ENCODE data around the gene ABLIM2.

GRCh38 chr4:8090312-8090711 is 68.3 kb downstream of the ABLIM2 start:
- no peak for TF ChIP-seq CTCF (IDR thresholded peaks at IDR 0.05; ENCODE audit: control extremely low read depth in 1 of 3, insufficient read depth in 1 of 3, low read depth in 1 of 3, low read length in 3 of 3)
- TF ChIP-seq CREB1 (IDR thresholded peaks at IDR 0.05): no peak
- TF ChIP-seq BRCA1 (IDR thresholded peaks at IDR 0.05; ENCODE audit: low read depth, low read length): no peak
- TF ChIP-seq EZH2 (IDR thresholded peaks at IDR 0.05; ENCODE audit: low read depth, low read length, severe bottlenecking): no peak
- no peak for TF ChIP-seq HDAC2 (IDR thresholded peaks at IDR 0.05; ENCODE audit: borderline replicate concordance in 1 of 2, low read depth in 2 of 2, low read length in 2 of 2)
- no peak for TF ChIP-seq ATF2 (IDR thresholded peaks at IDR 0.05; ENCODE audit: low read length)
- TF ChIP-seq USF2 (IDR thresholded peaks at IDR 0.05; ENCODE audit: low read length): no peak
- TF ChIP-seq POLR2A (IDR thresholded peaks at IDR 0.05; ENCODE audit: control extremely low read depth in 1 of 2, low read depth in 2 of 2, low read length in 2 of 2): no peak
- no peak for TF ChIP-seq EP300 (IDR thresholded peaks at IDR 0.05; ENCODE audit: borderline replicate concordance in 1 of 2, low read depth in 2 of 2, low read length in 2 of 2)
- no peak for TF ChIP-seq TBP (IDR thresholded peaks at IDR 0.05; ENCODE audit: low read depth, low read length)
- TF ChIP-seq RAD21 (IDR thresholded peaks at IDR 0.05 in 1 of 2, conservative IDR thresholded peaks at IDR 0.05 in 1 of 2; ENCODE audit: low read depth in 2 of 2, low read length in 2 of 2): no peak

Data from H1 (cell line).